GM03348 (cell line): ENCODE results near the gene SLC51B.

Experiments
- DNase-seq: peaks from one replicate; pipeline ENCODE4 v3.0.0; 2012; ENCODE audit warnings: low spot score

Gene SLC51B

GRCh38 chr15:65100442-65100841, 55.3 kb downstream of the SLC51B start:
- DNase-seq, result no peak

GRCh38 chr15:65101411-65101890, 56.3 kb downstream of the SLC51B start:
- DNase-seq, result peak; percentile 79

- no peak for DNase-seq
These were observed 56.9 kb downstream of the SLC51B start for GRCh38 chr15:65101891-65102708.

GRCh38 chr15:65102912-65103311, 57.7 kb downstream of the SLC51B start:
- DNase-seq, result no peak
